GM18909 (cell line): ENCODE measurements around the gene MRPL43.
"Not testable (repeated sequence)": the region's sequence is repeated elsewhere in the genome, so short reads cannot be mapped to it uniquely, and the experiment has no call there.

Experiments used
- ATAC-seq: cut with Tn5 transposase; IDR thresholded peaks from one replicate; pipeline ENCODE4 v1.9.1; 2021; ENCODE audit warnings: mild to moderate bottlenecking; ENCODE audit not compliant: unreplicated experiment, poor library complexity

The MRPL43 gene

GRCh38 chr10:100986952-100987684 is at the start of gene MRPL43, which contains the start of gene TWNK:
TSS of gene MRPL43 (minus strand) at chr10:100987497. CDS start at chr10:100987443, 54 bp downstream.
TSS of gene TWNK (plus strand) at chr10:100987543. CDS start at chr10:100988211, 668 bp downstream.
- peak; percentile 79 for ATAC-seq

- no peak for ATAC-seq
Observed at GRCh38 chr10:101036726-101037125, 49.4 kb upstream of the MRPL43 start.

- ATAC-seq, result no peak
Observed at GRCh38 chr10:101035916-101036702, 48.8 kb upstream of the MRPL43 start.

GRCh38 chr10:101035314-101035713 is 48.0 kb upstream of the MRPL43 start:
- no peak for ATAC-seq

GRCh38 chr10:101034404-101034803 is 47.1 kb upstream of the MRPL43 start:
- not testable (repeated sequence) for ATAC-seq

- ATAC-seq, result no peak
Observed at GRCh38 chr10:101033276-101033675, 46.0 kb upstream of the MRPL43 start.

- ATAC-seq, result peak; percentile 23
Observed at GRCh38 chr10:101032637-101033224, 45.4 kb upstream of the MRPL43 start.

- peak; percentile 44 for ATAC-seq
Observed at GRCh38 chr10:101031796-101032636, 44.7 kb upstream of the MRPL43 start.

- peak; percentile 91 for ATAC-seq
Observed at GRCh38 chr10:101031128-101031795, 44.0 kb upstream of the MRPL43 start, which contains the start of the genes PDZD7 and SFXN3. TSS of gene PDZD7 (minus strand) at chr10:101031129. CDS start at chr10:101030219, 910 bp downstream. TSS of gene SFXN3 (plus strand) at chr10:101031234. CDS start at chr10:101034695, 3,461 bp downstream.

- ATAC-seq, result no peak
Observed at GRCh38 chr10:101030496-101031127, 43.3 kb upstream of the MRPL43 start.

- no peak for ATAC-seq
Observed at GRCh38 chr10:101029520-101030295, 42.4 kb upstream of the MRPL43 start.

GRCh38 chr10:101028446-101029337 is 41.4 kb upstream of the MRPL43 start:
- ATAC-seq, result no peak

GRCh38 chr10:101027106-101027720 is 39.9 kb upstream of the MRPL43 start:
- no peak for ATAC-seq

GRCh38 chr10:101022967-101023705 is 35.8 kb upstream of the MRPL43 start:
- ATAC-seq, result no peak

- no peak for ATAC-seq
Observed at GRCh38 chr10:101021692-101022251, 34.5 kb upstream of the MRPL43 start.

GRCh38 chr10:101021239-101021638 is 33.9 kb upstream of the MRPL43 start:
- ATAC-seq, result no peak
